H1 (cell line): ENCODE data around the gene NCOA1.

Source experiments
- CTCF ChIP-seq, 3 experiments: IDR thresholded peaks; 1 replicate in 2 of 3; 2 replicates in 1 of 3; pipeline versions ENCODE4 v1.5.1 to v1.6.1; 2011; ENCODE audit warnings: low read length in 3 of 3, mild to moderate bottlenecking in 3 of 3, inconsistent platforms in 2 of 3, low read depth in 1 of 3, moderate library complexity in 1 of 3; ENCODE audit not compliant: insufficient read depth in 1 of 3; ENCODE audit errors: control extremely low read depth in 1 of 3
- EGR1 ChIP-seq: IDR thresholded peaks from 2 replicates; pipeline ENCODE4 v1.6.1; 2011; ENCODE audit warnings: low read depth, low read length, borderline replicate concordance
- ZNF274 ChIP-seq: IDR thresholded peaks from 2 replicates; pipeline ENCODE4 v1.7.0; 2012; ENCODE audit warnings: low read length, borderline replicate concordance; ENCODE audit errors: extremely low read depth

GRCh38 chr2:24704692-24705091 is 213.6 kb downstream of the NCOA1 start:
- TF ChIP-seq CTCF (IDR thresholded peaks at IDR 0.05; ENCODE audit: control extremely low read depth in 1 of 3, insufficient read depth in 1 of 3, low read depth in 1 of 3, low read length in 3 of 3): no peak
- TF ChIP-seq ZNF274: no peak
- TF ChIP-seq EGR1: no peak
